HG02885 (cell line): ENCODE measurements around the gene PRKCA.

Experiments used
- ATAC-seq: cut with Tn5 transposase; IDR thresholded peaks from one replicate; pipeline ENCODE4 v1.9.1; 2021; ENCODE audit warnings: mild to moderate bottlenecking; ENCODE audit not compliant: unreplicated experiment, poor library complexity

The PRKCA gene

DNA sequence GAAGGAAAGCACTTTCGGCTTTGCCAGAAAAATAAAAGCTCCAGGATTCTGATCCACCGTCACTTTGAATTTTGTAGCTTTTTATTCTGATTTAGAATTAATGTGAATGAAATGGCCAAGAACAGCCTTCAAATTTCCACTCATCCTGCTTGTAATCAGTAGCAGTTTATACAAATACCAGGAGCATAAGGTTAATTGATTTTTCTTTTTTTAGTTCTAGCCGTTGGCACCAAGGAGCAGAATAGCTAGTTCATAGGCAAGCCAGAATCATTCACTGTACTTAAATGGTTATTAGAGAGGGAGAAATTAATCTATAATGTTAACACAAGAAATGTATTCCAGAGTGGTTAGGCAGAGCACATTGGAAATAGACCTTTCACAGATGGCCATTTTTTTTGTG, 491.4 kb downstream of the PRKCA start:
- no peak for ATAC-seq

DNA sequence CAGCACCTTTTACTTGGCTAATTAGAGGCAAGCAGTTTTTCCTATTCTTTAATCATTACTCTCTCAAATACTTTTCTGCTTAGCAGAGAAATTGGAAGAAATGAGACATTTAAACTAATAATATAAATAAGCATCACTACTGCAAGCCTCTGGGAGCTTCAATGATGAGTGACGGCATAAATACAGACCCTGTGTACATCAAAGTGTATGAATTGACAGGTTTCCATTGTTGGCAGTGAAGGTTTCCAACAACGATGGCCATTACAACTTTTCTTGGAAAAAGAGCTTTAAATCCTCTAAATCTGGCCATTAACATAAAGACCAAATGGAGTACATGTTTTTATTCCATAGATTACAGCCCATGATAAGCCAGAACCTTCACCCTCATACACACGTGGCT, 493.1 kb downstream of the PRKCA start:
- no peak for ATAC-seq

DNA sequence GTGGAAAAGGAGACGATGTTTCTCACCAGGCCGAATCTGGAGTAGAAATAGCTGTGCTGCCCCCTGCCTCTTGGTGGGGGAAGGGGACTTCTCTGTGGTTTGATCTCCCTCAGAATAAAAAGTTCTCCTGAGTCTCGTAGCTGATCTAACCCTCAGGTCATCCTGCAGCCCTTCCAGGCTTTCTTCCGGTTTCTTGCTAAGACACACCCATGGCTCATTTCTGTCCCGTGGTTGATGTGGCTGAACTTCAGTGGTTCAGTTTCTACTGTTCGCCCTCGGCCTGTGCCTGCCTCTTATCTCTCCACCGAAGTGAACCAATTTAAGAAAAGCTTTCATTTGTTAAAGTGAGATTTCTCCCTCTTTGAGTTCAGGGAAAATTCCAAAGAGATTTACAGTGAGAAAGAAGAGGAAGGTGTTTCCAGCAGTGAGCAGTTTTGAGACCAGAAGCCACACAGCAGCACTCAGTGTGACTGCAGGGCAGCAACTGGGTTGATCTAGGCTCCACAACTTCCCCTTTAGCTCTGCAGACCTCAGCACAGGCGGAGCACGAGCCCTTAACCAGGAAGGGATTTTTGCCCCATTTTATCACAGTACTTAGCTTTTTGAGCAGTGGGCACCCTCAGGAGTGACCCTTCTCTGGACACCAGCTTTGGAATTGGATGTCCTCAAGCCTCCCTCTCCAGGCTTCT, 497.6 kb downstream of the PRKCA start:
- no peak for ATAC-seq

DNA sequence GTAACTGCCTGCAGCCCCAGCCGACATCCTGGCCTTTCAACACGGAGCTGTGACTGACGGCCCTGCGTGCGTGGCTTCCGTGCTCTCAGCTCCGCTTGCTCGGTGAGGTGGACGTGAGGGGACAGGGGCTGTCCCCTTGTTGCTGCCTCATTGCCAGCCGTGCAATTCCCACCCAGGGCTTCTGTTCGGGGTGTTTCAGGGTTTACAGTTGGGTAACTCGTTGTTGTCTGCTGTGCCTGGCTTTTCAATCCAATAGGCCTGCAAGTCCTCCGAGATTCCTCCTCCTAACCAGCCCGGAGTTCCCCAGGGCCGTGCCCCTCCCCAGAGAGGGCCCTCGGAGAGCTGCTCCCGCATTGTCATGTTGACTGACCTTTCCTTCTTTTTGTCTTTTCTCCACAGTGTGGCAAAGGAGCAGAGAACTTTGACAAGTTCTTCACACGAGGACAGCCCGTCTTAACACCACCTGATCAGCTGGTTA, 501.1 kb downstream of the PRKCA start:
- no peak for ATAC-seq

DNA sequence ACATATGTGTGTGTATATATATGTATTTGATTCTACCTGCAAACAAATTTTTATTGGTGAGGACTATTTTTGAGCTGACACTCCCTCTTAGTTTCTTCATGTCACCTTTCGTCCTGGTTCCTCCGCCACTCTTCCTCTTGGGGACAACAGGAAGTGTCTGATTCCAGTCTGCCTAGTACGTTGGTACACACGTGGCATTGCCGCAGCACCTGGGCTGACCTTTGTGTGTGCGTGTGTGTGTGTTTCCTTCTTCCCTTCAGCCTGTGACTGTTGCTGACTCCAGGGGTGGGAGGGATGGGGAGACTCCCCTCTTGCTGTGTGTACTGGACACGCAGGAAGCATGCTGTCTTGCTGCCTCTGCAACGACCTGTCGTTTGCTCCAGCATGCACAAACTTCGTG, 503.2 kb downstream of the PRKCA start:
- no peak for ATAC-seq

DNA sequence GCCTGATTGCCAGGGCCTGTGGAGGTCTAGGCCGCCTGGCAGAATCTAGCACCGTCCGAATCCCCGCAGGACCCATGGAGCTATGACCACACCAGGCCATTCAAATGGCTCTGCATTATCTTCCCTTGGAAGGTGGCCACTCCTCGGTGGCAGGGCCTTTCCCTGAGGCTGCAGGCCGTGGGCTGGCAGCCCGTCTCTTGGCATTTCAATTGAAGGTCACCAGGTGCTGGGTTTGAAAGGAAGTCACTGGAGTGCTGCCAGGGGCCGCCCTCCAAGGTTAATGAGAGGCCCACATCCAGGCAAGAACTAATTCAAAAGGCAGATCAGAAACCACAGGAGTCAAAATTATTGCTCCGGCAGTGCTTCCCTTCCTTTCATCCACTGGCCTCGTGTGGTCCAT, 504.8 kb downstream of the PRKCA start:
- no peak for ATAC-seq

GRCh38 chr17:66809408-66809807, 507.0 kb downstream of the PRKCA start:
- no peak for ATAC-seq

- ATAC-seq: no peak
Measured at GRCh38 chr17:66810951-66811682, 508.7 kb downstream of the PRKCA start.

DNA sequence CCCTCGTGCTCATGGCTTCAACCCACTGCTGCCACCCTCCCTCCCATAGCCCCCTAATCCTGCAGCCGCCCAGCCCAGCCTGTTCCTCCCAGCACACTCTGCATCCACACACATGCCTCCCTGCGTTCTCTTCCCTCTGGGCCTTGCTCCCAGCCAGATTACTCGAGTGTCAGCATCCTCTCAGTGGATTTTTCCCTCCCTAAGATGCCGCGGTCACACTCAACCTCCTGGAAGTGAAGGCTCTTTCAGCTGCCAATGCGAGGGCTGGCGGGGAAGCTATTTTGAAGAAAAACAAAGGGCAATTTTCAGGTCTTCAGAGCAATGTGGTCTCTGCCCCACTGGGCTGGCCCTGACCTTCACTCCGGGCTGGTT, 509.3 kb downstream of the PRKCA start:
- no peak for ATAC-seq

DNA sequence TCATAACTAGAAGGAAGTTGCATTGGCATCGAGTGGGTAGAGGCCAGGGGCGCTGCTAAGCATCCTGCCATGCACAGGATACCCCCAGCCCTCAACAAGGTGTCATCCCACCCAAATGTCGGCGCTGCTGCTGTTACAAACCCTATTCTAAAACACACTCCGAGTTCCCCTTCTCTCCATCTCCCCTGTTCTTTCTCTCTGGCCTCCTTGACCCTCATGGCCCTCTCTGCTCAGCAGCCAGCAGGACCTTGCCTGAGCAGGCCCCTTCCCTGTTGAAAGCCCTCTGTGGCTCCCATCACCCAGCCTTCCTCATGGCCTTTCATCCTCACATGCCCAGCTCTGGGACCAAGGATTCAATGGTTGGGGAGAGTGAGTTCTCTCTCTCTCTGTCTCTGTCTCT, 510.2 kb downstream of the PRKCA start:
- no peak for ATAC-seq

DNA sequence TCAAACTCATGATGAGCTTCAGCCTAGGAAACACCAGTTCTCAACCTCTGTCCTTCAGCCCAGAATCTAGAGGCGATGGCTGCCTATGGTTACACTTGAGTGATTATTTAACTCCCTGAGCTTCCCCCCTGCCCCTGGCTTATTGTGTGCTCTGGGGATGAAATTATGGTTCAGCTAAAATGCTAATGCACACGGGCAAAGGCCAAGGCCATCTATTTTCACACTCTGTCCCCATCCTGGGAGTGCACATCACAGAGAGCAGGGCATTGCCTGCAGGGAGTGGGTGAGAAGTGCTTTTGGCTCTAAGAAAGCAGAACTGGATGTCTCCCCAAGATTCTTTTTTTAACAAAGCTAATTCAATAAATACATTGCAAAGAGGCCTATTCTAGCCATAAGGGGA, 510.9 kb downstream of the PRKCA start:
- no peak for ATAC-seq

DNA sequence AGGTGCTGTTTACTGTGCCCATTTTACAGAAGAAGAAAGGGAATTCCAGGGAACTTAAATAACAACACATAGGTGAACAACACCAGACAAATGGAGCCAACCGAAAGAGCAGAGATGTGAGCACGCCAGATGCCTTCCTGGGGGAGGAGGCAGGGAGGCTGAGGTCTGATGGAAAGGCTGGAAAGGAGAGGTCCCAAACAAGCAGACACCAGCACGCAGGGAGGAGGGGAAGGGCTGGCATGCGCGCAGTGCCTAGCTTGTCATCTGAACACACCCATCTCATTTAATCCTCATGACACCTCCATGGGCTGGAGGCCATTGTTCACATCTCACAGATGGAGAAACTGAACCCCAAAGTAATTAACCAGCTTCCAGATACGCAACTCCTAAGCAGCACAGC, 511.6 kb downstream of the PRKCA start:
- ATAC-seq: no peak

GRCh38 chr17:66814570-66814969, 512.2 kb downstream of the PRKCA start:
- ATAC-seq: no peak

DNA sequence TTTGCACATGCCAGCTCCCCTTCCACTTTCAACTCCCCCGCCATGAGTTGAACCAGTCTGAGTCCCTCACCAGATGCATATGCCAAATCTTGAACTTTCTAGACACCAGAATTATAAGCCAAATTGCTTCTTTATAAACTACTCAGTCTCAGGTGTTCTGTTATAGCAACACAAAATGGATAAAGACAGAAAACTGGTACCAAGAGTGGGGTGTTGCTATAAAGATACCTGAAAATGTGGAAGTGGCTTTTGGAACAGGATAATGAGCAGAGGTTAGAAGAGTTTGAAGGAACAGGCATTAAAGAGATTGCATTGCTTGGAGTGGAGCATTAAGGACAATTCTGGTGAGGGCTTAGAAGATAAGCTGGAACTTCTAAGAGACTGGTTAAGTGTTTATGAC, 515.3 kb downstream of the PRKCA start:
- no peak for ATAC-seq

DNA sequence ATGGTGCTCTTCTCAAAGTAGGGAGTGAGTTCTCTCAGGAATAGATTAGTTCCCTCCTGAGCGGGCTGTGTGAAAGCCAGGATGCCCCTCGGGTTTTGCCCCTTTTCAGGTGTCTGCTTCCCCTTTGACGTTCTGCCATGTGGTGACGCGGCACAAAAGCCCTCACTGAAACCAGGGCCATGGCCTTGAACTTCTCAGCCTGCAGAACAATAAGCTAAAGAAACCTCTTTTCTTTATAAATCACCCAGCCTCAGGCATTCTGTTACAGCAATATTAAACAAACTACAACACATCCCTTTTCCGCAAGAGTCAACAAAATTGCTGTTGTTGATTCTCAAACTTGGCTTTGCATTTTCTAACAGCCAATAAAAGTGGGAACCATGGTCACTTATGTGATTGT, 517.1 kb downstream of the PRKCA start:
- ATAC-seq: no peak

DNA sequence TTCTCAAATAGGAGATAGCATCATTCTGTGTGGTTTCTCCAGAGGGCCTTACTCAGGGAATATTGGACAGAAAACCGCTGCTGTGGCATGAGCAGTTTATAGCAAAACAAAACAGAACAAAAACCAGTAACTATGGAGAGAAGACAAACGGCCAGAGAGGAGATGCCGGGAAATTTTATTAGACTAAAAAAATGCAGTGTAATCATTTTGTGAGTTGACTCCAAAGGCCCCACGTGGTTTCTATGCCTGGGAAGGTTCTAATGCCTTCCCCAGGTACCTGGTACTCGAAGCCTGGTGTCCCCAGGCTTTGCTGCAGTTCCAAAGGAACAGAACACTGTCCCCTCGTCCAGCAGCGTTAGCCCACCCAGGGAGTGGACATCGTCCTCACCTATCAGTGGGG, 519.6 kb downstream of the PRKCA start:
- ATAC-seq: no peak

- ATAC-seq: no peak
Measured at GRCh38 chr17:66826856-66827255, 524.4 kb downstream of the PRKCA start.

GRCh38 chr17:66829386-66829864, 527.0 kb downstream of the PRKCA start:
- ATAC-seq: no peak

GRCh38 chr17:66829883-66830282, 527.5 kb downstream of the PRKCA start:
- no peak for ATAC-seq

- no peak for ATAC-seq
Measured at GRCh38 chr17:66830451-66830850, 528.0 kb downstream of the PRKCA start.

DNA sequence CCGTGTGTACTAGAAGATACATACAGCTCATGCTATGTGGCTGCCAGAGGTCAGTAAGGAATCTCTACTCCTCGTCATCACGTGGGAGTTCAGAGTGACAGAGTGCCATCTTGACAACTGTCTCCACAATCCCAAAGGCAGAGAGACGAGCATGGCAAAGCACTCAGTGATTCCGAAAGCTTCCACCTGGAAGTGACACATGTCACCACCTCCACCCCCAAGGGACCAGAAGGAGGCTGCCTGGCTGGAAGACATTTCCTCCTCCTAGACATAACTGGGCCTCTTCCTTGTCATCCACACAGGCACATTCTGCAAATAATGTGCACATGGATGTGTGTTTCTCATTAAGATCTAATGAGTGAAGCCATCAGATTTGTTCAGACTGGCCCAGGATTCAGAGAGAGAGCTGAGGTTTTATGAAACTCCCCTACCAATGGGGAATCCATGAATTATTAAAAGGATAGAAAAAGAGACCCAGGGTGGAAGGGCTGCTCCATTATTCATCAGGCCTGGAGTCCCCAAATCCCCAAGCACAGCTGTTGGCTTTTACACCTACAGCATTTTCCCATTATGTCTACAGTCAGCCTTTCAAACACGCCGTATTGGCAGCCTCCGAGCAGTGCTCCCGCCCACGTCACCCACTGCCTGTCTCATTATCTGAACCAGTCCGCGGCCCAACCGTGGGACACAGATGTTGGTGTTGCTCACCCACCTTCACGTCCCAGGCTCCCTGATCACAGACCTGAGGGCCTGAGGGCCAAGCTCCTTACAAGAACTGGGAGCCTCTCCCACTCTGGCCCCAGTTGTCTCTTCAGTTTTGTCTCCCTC, 529.2 kb downstream of the PRKCA start:
- no peak for ATAC-seq
